Adipocyte (in vitro differentiated cells): ENCODE results near the gene MIPOL1.
A peak's percentile ranks its signal among the peaks of the same experiment; 100 is the strongest.
"Not testable (repeated sequence)": the region's sequence is repeated elsewhere in the genome, so short reads cannot be mapped to it uniquely, and the experiment has no call there.

ENCODE experiments used
- DNase-seq: peaks from one replicate; pipeline ENCODE4 v3.0.0-alpha.2; 2015; ENCODE audit warnings: low read depth
- H3K27me3 ChIP-seq: replicated peaks from 2 replicates; pipeline ENCODE4 v1.7.0; 2013; ENCODE audit warnings: mild to moderate bottlenecking, low read length, moderate library complexity; ENCODE audit not compliant: control insufficient read depth, insufficient read depth
- H3K36me3 ChIP-seq: 2 replicates; pipeline ENCODE4 v1.7.0; 2013; ENCODE audit warnings: low read length, mild to moderate bottlenecking, moderate library complexity; ENCODE audit not compliant: control insufficient read depth, insufficient read depth, severe bottlenecking
- H3K4me1 ChIP-seq: 2 replicates; pipeline ENCODE4 v1.7.0; 2013; ENCODE audit warnings: mild to moderate bottlenecking, low read length, moderate library complexity; ENCODE audit not compliant: control insufficient read depth, insufficient read depth
- H3K4me3 ChIP-seq: 2 replicates; pipeline ENCODE4 v1.7.0; 2013; ENCODE audit warnings: mild to moderate bottlenecking, low read length, moderate library complexity
- H3K9ac ChIP-seq: 2 replicates; pipeline ENCODE4 v1.7.0; 2013; ENCODE audit warnings: mild to moderate bottlenecking, low read length, moderate library complexity
- H3K9me3 ChIP-seq: 2 replicates; pipeline ENCODE4 v1.7.0; 2013; ENCODE audit warnings: mild to moderate bottlenecking, low read length, moderate library complexity; ENCODE audit not compliant: control insufficient read depth

MIPOL1 gene

DNA sequence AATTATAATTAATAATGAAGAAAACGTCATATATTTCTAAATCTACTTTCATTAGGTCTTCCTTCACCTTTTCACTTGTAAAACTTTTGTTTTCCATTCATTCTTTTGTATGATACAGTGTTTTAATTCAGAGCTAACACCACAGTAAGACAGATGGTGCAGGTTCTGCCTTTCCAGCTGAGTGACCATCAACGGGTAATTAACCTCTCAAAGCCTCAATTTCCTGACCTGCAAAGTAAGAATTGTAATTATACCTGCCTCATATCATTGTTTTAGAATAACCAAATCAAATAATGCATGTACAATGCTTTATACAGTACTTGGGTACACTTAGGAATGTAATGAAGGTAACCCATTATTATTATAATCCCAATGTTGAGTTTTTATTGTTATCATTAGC is 239.8 kb downstream of the MIPOL1 start:
- Histone ChIP-seq H3K27me3 (no peaks in the 10 kb centered on the region), H3K36me3 (no peaks in the 10 kb centered on the region), H3K9me3 (no peaks in the 10 kb centered on the region), H3K4me3 (no peak overlapping the region), H3K9ac (no peak overlapping the region), H3K4me1 (no peaks in the 10 kb centered on the region)
- DNase-seq: no peak

- DNase-seq: no peak
- no peak overlapping the region for H3K9ac ChIP-seq
- H3K27me3 ChIP-seq: no peaks in the 10 kb centered on the region
- no peaks in the 10 kb centered on the region for H3K4me1 ChIP-seq
- H3K9me3 ChIP-seq: no peaks in the 10 kb centered on the region
- no peaks in the 10 kb centered on the region for H3K36me3 ChIP-seq
- H3K4me3 ChIP-seq: no peak overlapping the region
Observed at GRCh38 chr14:37438444-37438843, 240.7 kb downstream of the MIPOL1 start.

DNA sequence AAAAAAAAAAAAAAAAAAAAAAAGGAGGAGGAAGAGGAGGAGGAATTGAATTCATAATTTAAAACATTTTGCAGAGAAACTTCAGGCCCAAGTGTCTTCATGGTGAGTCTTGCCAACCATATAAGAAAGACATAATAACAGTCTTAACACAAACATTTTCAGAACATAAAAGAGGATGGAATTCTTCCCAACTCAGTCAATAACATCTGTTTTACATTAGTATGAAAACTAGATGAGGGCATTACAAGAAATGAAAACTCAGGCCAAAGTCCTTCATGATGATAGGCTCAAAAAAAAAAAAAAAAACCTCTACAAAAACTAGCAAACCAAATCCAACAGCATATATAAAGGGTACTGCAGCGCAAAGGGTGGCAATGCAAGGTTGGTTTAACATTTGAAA is 245.7 kb downstream of the MIPOL1 start:
- Histone ChIP-seq H3K9me3 (no peaks in the 10 kb centered on the region), H3K4me1 (no peaks in the 10 kb centered on the region), H3K4me3 (no peak overlapping the region), H3K27me3 (no peaks in the 10 kb centered on the region), H3K9ac (no peak overlapping the region), H3K36me3 (no peaks in the 10 kb centered on the region)
- DNase-seq: peak; percentile 65

DNA sequence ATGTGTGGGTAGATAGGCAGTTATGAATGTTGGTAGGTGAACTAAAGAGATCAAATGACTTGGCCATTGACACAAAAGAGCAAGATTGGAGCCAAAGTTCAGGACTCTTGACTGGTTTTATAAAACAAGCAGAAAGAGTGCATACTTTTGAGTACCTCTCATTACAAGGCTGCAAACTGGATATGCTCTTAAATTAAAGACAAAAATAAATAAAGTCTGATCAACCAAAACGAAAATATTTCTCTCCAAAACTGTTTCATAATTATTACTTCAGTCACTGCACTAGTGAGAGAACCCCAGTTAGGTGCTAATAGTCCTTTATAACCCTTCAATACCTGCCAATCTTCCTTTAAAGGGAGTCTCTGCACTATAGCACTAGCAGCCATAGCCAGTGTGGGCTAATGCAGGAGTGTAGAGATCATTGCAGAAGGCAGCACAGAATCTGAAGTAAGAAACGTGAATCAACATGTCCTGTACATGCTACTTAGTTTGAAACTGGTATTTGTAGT is 250.2 kb downstream of the MIPOL1 start:
- H3K4me1 ChIP-seq: no peaks in the 10 kb centered on the region
- H3K36me3 ChIP-seq: no peaks in the 10 kb centered on the region
- H3K27me3 ChIP-seq: no peaks in the 10 kb centered on the region
- H3K9ac ChIP-seq: no peak overlapping the region
- no peak overlapping the region for H3K4me3 ChIP-seq
- H3K9me3 ChIP-seq: no peaks in the 10 kb centered on the region
- no peak for DNase-seq

GRCh38 chr14:37452323-37452722 is 254.6 kb downstream of the MIPOL1 start:
- no peaks in the 10 kb centered on the region for H3K27me3 ChIP-seq
- H3K4me3 ChIP-seq: no peak overlapping the region
- no peaks in the 10 kb centered on the region for H3K4me1 ChIP-seq

GRCh38 chr14:37453985-37454384 is 256.2 kb downstream of the MIPOL1 start:
- Histone ChIP-seq H3K4me3 (no peak overlapping the region), H3K27me3 (no peaks in the 10 kb centered on the region), H3K9me3 (no peaks in the 10 kb centered on the region), H3K9ac (no peak overlapping the region), H3K36me3 (no peaks in the 10 kb centered on the region), H3K4me1 (no peaks in the 10 kb centered on the region)
- no peak for DNase-seq

More at GRCh38 chr14:37452323-37452722, 254.6 kb downstream of the MIPOL1 start:
- Histone ChIP-seq H3K36me3 (no peaks in the 10 kb centered on the region), H3K9ac (no peak overlapping the region), H3K9me3 (no peaks in the 10 kb centered on the region)
- no peak for DNase-seq

DNA sequence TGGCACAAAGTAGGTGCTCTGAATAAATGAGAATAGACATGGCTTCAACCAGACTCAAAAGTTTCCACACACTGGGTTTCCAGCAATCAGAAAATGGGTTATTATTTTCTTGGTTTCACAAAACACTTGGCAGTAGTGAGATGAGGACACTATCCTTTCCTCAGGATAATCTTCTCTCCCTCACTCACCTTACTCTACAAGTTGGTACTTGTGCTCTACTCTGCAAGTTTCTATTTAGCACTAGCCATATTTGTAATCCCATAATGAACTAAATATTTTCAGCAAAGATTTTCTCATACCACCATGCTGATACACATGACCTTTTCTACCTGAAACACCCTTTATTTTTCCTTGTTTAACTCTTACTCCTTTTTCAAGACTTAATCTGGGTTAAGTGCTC is 259.6 kb downstream of the MIPOL1 start:
- no peak overlapping the region for H3K9ac ChIP-seq
- no peaks in the 10 kb centered on the region for H3K27me3 ChIP-seq
- no peaks in the 10 kb centered on the region for H3K36me3 ChIP-seq
- H3K4me1 ChIP-seq: no peaks in the 10 kb centered on the region
- peaks cover 5% of the 10 kb centered on the region for H3K9me3 ChIP-seq
- H3K4me3 ChIP-seq: no peak overlapping the region
- DNase-seq: no peak

DNA sequence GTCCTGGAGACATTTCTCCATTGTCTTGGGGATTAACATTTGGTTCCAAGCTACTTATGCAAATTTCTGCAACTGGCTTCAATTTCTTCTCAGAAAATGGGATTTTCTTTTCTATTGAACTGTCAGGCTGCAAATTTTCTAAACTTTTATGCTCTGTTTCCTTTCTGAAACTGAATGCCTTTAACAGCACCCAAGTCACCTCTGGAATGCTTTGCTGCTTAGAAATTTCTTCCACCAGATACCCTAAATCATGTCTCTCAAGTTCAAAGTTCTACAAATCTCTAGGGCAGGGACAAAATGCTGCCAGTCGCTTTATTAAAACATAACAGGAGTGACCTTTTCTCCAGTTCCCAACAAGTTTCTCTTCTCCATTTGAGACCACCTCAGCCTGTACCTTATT is 264.7 kb downstream of the MIPOL1 start:
- H3K36me3 ChIP-seq, H3K4me3 ChIP-seq, H3K27me3 ChIP-seq, H3K9ac ChIP-seq, H3K4me1 ChIP-seq, DNase-seq, H3K9me3 ChIP-seq: not testable (repeated sequence)

DNA sequence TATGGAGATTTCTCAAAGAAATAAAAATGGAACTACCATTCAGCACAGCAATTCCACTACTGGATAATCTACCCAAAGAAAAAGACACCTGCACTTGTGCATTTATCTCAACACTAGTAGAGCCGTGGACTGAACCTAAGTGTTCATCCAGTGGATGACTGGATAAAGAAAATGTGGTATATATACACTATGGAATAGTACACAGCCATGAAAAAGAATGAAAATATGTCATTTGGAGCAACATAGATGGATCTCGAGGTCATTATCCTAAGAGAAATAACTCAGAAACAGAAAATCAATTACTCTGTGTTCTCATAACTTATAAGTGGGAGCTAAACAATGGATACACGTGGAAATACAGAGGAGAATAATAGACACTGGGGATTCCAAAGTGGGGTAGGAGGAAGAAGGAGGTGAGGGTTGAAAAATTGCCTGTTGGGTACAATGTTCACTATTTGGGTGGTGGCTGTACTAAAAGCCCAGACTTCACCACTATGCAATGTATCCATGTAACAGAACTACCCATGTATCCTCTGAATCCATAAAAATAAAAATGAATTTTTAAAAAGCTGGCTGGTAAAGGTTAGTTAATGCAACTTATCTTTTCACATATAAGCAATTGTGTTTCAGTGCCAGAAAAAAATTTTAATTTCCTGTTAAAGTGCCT is 266.6 kb downstream of the MIPOL1 start:
- H3K9me3 ChIP-seq: peaks cover 8% of the 10 kb centered on the region
- H3K27me3 ChIP-seq: no peaks in the 10 kb centered on the region
- H3K4me3 ChIP-seq: no peak overlapping the region
- no peak overlapping the region for H3K9ac ChIP-seq
- DNase-seq: no peak
- no peaks in the 10 kb centered on the region for H3K4me1 ChIP-seq
- H3K36me3 ChIP-seq: no peaks in the 10 kb centered on the region

DNA sequence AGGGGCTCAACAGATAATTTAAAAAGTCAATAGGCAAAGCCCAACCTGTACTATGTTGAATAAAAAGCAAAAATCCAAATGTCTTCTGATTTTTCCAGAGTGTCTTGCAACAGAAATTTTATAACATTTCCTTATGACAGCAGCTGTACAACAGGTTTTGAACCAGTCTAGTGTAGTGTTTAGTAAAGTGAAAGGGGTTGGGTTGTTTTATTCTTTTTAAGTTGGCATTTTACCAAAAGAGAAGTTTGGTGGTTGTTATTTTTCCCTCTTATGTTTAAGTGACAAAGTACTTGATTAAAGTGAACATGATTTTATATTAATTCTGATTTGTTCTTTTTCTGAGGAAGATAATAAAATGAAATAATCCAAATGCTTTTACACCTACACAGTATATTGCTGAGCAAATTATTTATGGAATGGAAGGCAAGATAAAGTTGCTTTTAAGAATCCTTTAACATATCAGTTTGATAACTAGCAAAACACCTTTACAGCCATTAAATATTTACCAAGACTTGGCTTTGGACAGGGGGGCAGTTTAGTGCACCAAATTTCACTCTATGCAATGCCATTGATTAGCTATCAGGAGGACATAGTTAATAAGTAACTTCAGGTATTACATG is 268.4 kb downstream of the MIPOL1 start:
- no peaks in the 10 kb centered on the region for H3K4me1 ChIP-seq
- no peak for DNase-seq
- H3K9ac ChIP-seq: no peak overlapping the region
- no peaks in the 10 kb centered on the region for H3K27me3 ChIP-seq
- H3K9me3 ChIP-seq: peaks cover 3% of the 10 kb centered on the region
- no peaks in the 10 kb centered on the region for H3K36me3 ChIP-seq
- H3K4me3 ChIP-seq: no peak overlapping the region

DNA sequence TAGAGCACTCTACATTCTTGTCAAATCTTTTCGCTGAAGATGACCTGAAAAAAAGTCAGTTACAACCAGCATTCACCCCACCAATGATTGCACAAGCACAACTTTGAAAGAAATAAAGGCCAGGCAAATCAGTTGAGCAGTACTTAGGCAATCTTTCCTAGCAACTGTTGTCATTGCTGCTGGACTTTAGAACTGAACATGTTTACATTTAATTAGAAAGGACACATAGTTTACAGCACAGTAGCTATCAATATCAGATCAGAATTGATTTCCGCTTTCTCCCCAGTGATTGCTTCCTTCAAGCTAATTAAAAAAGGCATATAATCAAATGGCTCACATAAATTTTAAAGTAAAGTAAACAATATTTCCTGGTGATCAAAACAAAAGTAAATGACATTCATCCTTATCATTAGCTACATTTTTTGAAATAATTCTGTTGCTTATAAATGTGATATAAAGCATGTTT is 268.9 kb downstream of the MIPOL1 start:
- H3K4me1 ChIP-seq: no peaks in the 10 kb centered on the region
- no peak overlapping the region for H3K4me3 ChIP-seq
- peaks cover 3% of the 10 kb centered on the region for H3K9me3 ChIP-seq
- DNase-seq: peak; percentile 25
- H3K27me3 ChIP-seq: no peaks in the 10 kb centered on the region
- H3K36me3 ChIP-seq: no peaks in the 10 kb centered on the region
- no peak overlapping the region for H3K9ac ChIP-seq
